RWPE2 (cell line): ENCODE data around the gene ABRACL.

Experiments used
- ATAC-seq: fragments of 200-7000 bp; cut with Tn5 transposase; 3 replicates; pipeline ENCODE4 v1.9.1; 2021; ENCODE audit warnings: low read depth
- DNase-seq: peaks from one replicate; pipeline ENCODE4 v3.0.0-alpha.2; 2020; ENCODE audit warnings: low spot score
- H3K27ac ChIP-seq: fragments of 450-650 bp; 2 replicates; pipeline ENCODE4 v1.5.1; 2017; ENCODE audit warnings: mild to moderate bottlenecking; ENCODE audit not compliant: poor library complexity, severe bottlenecking
- H3K27me3 ChIP-seq: fragments of 250-450 bp; sonication (Bioruptor Pico); 2 replicates; pipeline ENCODE4 v1.5.1; 2021; ENCODE audit warnings: mild to moderate bottlenecking, moderate library complexity; ENCODE audit not compliant: insufficient read depth, poor library complexity, severe bottlenecking
- H3K36me3 ChIP-seq: fragments of 250-450 bp; sonication (Bioruptor Pico); 2 replicates; pipeline ENCODE4 v1.5.1; 2020; ENCODE audit warnings: low read depth, mild to moderate bottlenecking, moderate library complexity
- H3K4me1 ChIP-seq: fragments of 250-450 bp; sonication (Bioruptor Pico); 2 replicates; pipeline ENCODE4 v1.5.1; 2021; ENCODE audit warnings: mild to moderate bottlenecking, moderate library complexity; ENCODE audit not compliant: insufficient read depth, poor library complexity, severe bottlenecking
- H3K4me3 ChIP-seq: fragments of 250-450 bp; sonication (Bioruptor Pico); 2 replicates; pipeline ENCODE4 v1.5.1; 2021; ENCODE audit warnings: mild to moderate bottlenecking, moderate library complexity; ENCODE audit not compliant: severe bottlenecking
- H3K9me3 ChIP-seq: fragments of 250-450 bp; sonication (Bioruptor Pico); 2 replicates; pipeline ENCODE4 v1.5.1; 2021; ENCODE audit warnings: mild to moderate bottlenecking, moderate library complexity; ENCODE audit not compliant: severe bottlenecking
- TF ChIP-seq, protein P1 (sequence below): fragments of 450-650 bp; IDR thresholded peaks from one replicate; pipeline ENCODE4 v1.5.1; 2017; ENCODE audit warnings: mild to moderate bottlenecking, moderate library complexity; ENCODE audit not compliant: poor library complexity, severe bottlenecking

Gene ABRACL

DNA sequence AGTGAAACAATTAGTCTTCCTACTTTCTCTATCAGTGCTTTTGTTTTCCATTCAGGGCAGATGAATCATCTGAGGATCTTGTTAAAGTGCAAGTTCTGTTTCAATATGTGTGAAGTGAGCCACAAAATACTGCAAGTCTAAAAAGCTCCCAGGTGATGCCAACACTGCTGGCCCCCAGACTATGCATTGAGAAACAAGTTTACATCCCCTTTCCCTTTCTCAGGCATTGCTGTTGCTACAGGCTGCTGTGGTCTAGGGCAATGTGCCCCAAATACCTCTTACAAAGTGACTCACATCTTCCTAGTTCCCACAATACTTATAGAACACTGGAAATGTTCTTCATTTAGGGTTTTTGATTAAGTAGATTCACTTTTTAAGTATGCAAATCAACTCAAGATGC, 31.8 kb downstream of the ABRACL start:
- TF ChIP-seq, protein P1, sequence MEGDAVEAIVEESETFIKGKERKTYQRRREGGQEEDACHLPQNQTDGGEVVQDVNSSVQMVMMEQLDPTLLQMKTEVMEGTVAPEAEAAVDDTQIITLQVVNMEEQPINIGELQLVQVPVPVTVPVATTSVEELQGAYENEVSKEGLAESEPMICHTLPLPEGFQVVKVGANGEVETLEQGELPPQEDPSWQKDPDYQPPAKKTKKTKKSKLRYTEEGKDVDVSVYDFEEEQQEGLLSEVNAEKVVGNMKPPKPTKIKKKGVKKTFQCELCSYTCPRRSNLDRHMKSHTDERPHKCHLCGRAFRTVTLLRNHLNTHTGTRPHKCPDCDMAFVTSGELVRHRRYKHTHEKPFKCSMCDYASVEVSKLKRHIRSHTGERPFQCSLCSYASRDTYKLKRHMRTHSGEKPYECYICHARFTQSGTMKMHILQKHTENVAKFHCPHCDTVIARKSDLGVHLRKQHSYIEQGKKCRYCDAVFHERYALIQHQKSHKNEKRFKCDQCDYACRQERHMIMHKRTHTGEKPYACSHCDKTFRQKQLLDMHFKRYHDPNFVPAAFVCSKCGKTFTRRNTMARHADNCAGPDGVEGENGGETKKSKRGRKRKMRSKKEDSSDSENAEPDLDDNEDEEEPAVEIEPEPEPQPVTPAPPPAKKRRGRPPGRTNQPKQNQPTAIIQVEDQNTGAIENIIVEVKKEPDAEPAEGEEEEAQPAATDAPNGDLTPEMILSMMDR = no peak
- Histone ChIP-seq H3K27ac (no peak overlapping the region), H3K36me3 (no peaks in the 10 kb centered on the region), H3K4me3 (no peak overlapping the region), H3K9me3 (no peaks in the 10 kb centered on the region), H3K27me3 (no peaks in the 10 kb centered on the region), H3K4me1 (no peaks in the 10 kb centered on the region)
- ATAC-seq (no peak), DNase-seq (no peak)

DNA sequence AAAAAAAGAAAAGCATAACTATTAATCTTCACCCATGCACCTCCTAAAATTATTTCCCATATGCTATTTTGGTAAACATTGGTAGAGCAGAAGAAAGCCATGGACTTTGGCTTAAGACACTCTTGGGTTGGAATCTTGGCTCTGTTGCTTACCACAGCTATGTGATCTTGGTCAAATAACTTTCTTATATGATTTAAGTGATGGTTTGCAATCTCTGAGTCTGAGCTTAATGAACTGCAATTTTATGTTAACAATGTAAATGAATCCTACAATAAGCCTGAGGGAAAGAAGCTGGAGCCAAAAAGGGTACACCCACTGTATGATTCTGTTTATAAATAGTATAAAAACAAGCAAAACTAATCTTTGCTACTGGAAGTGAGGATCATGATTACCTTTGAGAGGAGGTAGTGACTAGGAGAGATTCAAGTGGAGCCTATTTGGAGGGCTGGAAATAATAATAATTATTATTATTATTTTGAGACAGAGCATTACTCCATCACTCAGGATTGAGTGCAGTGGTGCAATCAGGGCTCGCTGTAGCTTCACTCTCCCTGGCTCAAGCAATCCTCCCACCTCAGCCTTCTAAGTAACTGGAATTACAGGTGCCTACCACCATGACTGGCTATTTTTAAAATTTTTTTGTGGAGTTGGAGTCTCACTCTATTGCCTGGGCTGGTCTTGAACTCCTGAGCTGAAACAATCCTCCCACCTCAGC, 34.5 kb downstream of the ABRACL start:
- Histone ChIP-seq H3K4me1 (no peaks in the 10 kb centered on the region), H3K27me3 (no peaks in the 10 kb centered on the region), H3K27ac (no peak overlapping the region), H3K4me3 (no peak overlapping the region), H3K9me3 (no peaks in the 10 kb centered on the region), H3K36me3 (no peaks in the 10 kb centered on the region)
- TF ChIP-seq, protein P1 = no peak
- no peak for DNase-seq
- ATAC-seq = no peak

DNA sequence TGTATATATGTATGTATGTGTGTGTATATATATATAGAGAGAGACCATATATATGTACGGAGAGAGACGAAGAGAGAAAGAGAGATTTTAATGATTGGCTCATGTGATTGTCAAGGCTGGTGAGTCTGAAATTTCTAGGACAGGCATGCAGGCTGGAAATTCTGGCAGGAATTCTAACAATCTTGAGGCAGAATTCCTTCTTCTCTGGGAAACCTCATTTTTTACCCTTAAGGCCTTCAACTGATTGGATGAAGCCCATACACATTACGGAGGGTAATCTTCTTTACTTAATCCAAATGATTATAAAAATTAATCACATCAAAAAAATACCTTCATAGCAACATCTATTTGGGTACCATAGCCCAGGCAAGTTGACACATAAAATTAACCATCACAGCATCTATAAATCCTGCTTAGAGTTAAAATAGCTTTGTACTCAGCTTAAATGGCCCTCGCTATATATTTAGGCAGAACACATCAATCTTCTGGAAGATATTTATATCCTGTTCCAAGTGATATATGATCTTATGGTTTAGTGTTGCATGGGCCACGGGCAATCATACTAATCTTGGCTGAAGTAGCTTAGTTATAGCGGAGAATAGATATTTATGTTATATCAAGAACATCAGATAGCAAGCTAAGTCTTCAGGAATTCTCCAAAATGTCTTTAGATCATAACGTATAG, 36.6 kb downstream of the ABRACL start:
- Histone ChIP-seq H3K4me3 (no peak overlapping the region), H3K4me1 (no peaks in the 10 kb centered on the region), H3K27me3 (no peaks in the 10 kb centered on the region), H3K27ac (no peak overlapping the region), H3K36me3 (no peaks in the 10 kb centered on the region), H3K9me3 (no peaks in the 10 kb centered on the region)
- TF ChIP-seq, protein P1 = no peak
- ATAC-seq = no peak
- DNase-seq = no peak

DNA sequence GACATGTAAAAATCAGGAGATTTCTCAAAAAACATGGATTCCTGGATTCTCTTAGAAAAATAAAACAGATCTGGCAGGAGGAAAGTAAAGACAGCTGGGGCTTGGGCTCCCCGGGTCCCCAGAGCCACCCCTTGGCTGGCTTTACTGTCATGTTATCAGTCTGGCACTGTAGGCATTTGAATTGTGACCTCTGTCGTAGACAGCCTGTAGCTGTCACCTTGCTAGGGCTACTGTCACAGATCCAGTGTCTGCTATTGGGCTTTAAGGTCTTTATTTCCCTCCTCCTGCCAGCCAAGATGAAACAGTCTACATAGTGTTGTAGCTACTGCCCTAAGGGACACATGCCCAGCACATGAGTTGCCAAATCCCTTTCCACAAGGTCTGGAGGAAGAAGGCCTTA, 37.5 kb downstream of the ABRACL start:
- Histone ChIP-seq H3K9me3 (no peaks in the 10 kb centered on the region), H3K27ac (no peak overlapping the region), H3K4me3 (no peak overlapping the region), H3K4me1 (no peaks in the 10 kb centered on the region), H3K27me3 (no peaks in the 10 kb centered on the region), H3K36me3 (no peaks in the 10 kb centered on the region)
- ATAC-seq (no peak), DNase-seq (no peak)
- TF ChIP-seq, protein P1 = no peak

DNA sequence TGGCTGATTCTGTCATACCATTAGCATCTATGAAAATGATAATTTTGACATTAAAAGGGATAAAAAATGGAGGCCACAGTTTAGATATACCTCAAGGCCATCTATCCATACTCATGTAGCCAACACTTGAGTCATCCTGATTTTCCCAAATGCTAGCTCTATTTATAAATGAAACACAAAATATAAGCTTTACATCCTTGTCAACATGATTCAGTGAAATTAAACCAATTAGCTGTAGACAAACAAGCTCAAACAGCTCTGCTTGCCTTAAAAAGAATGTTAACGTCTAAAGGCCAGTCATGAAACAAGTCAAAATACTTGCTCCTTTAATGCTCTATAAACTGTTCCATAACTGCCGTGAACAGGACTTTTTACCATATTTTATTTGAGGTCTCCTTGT, 40.3 kb downstream of the ABRACL start:
- no peaks in the 10 kb centered on the region for H3K9me3 ChIP-seq
- DNase-seq = no peak

More for the DNA sequence above, 40.3 kb downstream of the ABRACL start:
- ATAC-seq = no peak
- Histone ChIP-seq H3K27me3 (no peaks in the 10 kb centered on the region), H3K36me3 (no peaks in the 10 kb centered on the region), H3K4me3 (no peak overlapping the region), H3K4me1 (no peaks in the 10 kb centered on the region), H3K27ac (no peak overlapping the region)
- TF ChIP-seq, protein P1 = no peak
